ENCODE results near the gene KCNQ1.

GRCh38 chr11:2883640-2883978 lies 438.8 kb downstream of the KCNQ1 start:
- TF ChIP-seq CTCF (IDR thresholded peaks at IDR 0.05) (no peak), POLR2A (IDR thresholded peaks at IDR 0.05) (no peak)

All from upper lobe of left lung (tissue), 4 donors.